ENCODE measurements around the gene CDC16. TPM values are rescaled to one million over a fixed set of nuclear protein-coding genes. Genes with fewer than 3 reads are reported as not detected.

CDC16 gene
- total RNA-seq, 6 experiments from 2014 or later: 73.0 to 90.1 (median 82.3) TPM

- H3K4me1 Mint-ChIP-seq (ENCODE audit: low read depth): peaks cover 30% of the 10 kb centered on the region
- H3K27ac Mint-ChIP-seq: peak overlapping the region; percentile 26; the same call in 1 of the 2 replicates
- peaks cover 3% of the 10 kb centered on the region; the same call in 1 of the 2 replicates for H3K27me3 Mint-ChIP-seq (ENCODE audit: insufficient read depth)
- no peak overlapping the region for H3K4me3 Mint-ChIP-seq
- TF ChIP-seq CTCF (IDR thresholded peaks at IDR 0.05): no peak
- peaks cover 10% of the 10 kb centered on the region; the same call in 1 of the 2 replicates for H3K36me3 Mint-ChIP-seq (ENCODE audit: low read depth)
- H3K9me3 Mint-ChIP-seq: no peaks in the 10 kb centered on the region
- DNase-seq: no peak
Measured at GRCh38 chr13:114310956-114311355, 76.3 kb downstream of the CDC16 start.

DNA sequence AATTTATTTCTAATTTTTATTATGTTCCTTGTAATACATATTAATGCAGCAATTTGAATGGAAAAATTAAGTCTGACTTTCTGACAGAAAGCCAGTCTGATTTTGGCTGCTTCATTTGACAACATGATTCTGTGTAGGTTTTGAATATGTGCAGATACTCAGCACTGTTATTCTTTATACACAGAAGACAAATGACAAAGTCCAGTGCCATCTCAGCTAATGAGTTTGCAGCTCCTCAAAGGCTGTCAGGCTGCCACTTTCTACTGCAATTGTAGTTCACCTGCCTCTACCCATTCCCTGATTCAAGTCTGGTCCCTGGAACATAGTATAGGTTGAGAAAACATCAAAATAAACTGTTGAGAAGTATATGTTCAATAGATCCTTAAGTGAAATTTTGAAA, 76.7 kb downstream of the CDC16 start:
- no peak for TF ChIP-seq CTCF (IDR thresholded peaks at IDR 0.05)
- Mint-ChIP-seq H3K36me3 (ENCODE audit: low read depth) (peaks cover 10% of the 10 kb centered on the region; the same call in 1 of the 2 replicates), H3K4me1 (ENCODE audit: low read depth) (peaks cover 30% of the 10 kb centered on the region), H3K27ac (no peak overlapping the region), H3K9me3 (no peaks in the 10 kb centered on the region), H3K4me3 (no peak overlapping the region), H3K27me3 (ENCODE audit: insufficient read depth) (peaks cover 3% of the 10 kb centered on the region; the same call in 1 of the 2 replicates)
- no peak for DNase-seq

GRCh38 chr13:114311908-114312307, 77.2 kb downstream of the CDC16 start:
- Mint-ChIP-seq H3K4me3 (no peak overlapping the region), H3K9me3 (no peaks in the 10 kb centered on the region), H3K27me3 (ENCODE audit: insufficient read depth) (peaks cover 3% of the 10 kb centered on the region; the same call in 1 of the 2 replicates), H3K27ac (no peak overlapping the region), H3K36me3 (ENCODE audit: low read depth) (peaks cover 10% of the 10 kb centered on the region; the same call in 1 of the 2 replicates), H3K4me1 (ENCODE audit: low read depth) (peaks cover 30% of the 10 kb centered on the region)
- TF ChIP-seq CTCF (IDR thresholded peaks at IDR 0.05): no peak
- DNase-seq: no peak

DNA sequence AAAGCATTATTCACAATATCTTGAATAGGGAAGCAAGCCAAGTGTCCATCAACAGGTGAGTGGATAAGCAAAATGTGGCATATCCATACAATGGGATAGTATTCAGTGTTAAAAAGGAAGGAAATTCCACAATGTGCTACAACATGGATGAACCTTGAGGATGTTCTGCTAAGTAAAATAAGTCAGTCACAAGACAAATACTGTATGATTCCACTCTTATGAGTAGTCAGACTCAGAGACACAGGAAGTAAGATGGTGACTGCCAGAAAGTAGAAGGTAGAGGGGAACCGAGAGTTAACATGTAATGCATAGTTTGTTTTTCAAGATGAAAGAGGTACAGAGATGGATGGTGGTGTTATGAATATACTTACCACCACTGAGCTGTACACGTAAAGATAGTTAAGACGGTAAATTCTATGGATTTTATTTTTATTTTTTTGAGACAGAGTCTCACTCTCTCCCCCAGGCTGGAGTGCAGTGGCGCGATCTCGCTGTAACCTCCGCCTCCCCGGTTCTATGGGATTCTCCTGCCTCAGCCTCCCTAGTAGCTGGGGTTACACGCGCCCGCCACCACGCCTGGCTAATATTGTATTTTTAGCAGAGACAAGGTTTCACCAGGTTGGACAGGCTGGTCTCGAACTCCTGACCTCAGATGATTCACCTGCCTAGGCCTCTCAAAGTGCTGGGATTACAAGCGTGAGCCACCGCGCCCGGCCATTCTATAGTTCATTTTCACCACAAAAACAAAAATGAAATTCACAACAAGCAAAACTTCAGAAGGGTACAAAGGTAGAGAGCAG, 78.6 kb downstream of the CDC16 start:
- peaks cover 10% of the 10 kb centered on the region; the same call in 1 of the 2 replicates for H3K36me3 Mint-ChIP-seq (ENCODE audit: low read depth)
- no peak for TF ChIP-seq CTCF (IDR thresholded peaks at IDR 0.05)
- peak overlapping the region; percentile 87 for H3K4me3 Mint-ChIP-seq
- H3K9me3 Mint-ChIP-seq: no peaks in the 10 kb centered on the region
- H3K27me3 Mint-ChIP-seq (ENCODE audit: insufficient read depth): peaks cover 3% of the 10 kb centered on the region; the same call in 1 of the 2 replicates
- DNase-seq: no peak
- H3K27ac Mint-ChIP-seq: peak overlapping the region; percentile 96
- H3K4me1 Mint-ChIP-seq (ENCODE audit: low read depth): peaks cover 40% of the 10 kb centered on the region

DNA sequence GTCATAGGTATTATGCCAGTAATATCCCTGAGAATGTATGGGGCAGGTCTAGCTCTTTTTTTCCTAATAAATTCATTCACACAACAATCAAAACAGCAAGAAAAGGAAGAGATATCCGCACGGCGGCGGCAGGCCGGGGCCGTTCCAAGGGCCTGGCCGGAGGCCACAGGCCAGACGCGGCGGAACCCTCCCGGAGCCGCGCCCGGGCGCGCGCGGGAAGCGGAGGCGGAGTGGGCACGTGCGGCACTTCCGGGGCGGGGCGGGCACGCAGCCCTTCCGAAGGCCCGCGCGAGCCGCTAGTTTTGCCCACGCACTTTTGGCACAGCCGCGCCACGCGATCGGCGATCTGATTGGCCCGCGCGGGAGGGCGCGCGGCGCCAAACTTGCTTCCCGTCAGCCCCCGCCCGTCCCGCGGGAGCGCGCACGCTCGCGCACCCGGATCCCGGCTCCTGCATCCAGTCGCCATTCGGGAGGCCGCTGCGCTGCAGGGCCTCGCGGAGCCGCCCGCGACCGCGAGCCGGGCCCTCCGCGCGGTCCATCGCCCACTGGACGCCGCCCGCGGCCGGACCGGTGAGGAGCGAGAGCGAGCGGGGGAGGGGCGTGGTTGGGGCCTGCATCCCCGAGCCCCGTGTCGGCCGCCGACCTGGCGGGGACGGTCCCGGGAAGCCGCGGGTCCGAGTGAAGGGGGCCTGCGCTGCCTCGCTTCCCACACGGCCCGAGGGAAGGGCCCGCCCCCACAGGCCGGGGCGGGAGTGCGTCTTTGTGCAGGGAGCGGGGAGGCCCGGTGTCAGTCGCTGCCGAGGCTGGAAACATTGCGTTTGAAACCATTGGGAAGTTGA, 79.6 kb downstream of the CDC16 start, which contains the start of gene CHAMP1:
TSS of gene CHAMP1 (plus strand) at position 430 of the 839 bp plus-strand sequence. CDS start 9,340 bp downstream, outside the sequence.
- DNase-seq: peak; percentile 94
- Mint-ChIP-seq H3K4me3 (peak within 1 kb of the TSS; percentile 92), H3K4me1 (ENCODE audit: low read depth) (peaks cover 50% of the 10 kb centered on the region), H3K27ac (peak within 1 kb of the TSS; percentile 96), H3K9me3 (no peaks in the 10 kb centered on the region), H3K27me3 (ENCODE audit: insufficient read depth) (peaks cover 3% of the 10 kb centered on the region; the same call in 1 of the 2 replicates), H3K36me3 (ENCODE audit: low read depth) (peaks cover 10% of the 10 kb centered on the region; the same call in 1 of the 2 replicates)
- peak; percentile 36 for TF ChIP-seq CTCF (IDR thresholded peaks at IDR 0.05)

Data from HFFc6 (cell line).